Measurements from ENCODE around the gene CCDC30.
"Not testable (repeated sequence)": the region's sequence is repeated elsewhere in the genome, so short reads cannot be mapped to it uniquely, and the experiment has no call there.

GRCh38 chr1:42477354-42477753 is 14.3 kb downstream of the CCDC30 start:
- not testable (repeated sequence) for TF ChIP-seq CTCF, EZH2phosphoT487, EZH2 (IDR thresholded peaks at IDR 0.05)

Data from neural progenitor cell (in vitro differentiated cells).